Loucy (cell line): Measurements from ENCODE around the gene DLL1.

Experiments used
- EZH2phosphoT487 ChIP-seq: fragments of 200-600 bp; IDR thresholded peaks from 2 replicates; pipeline ENCODE4 v1.6.1; 2018; ENCODE audit warnings: antibody characterized with exemption, mild to moderate bottlenecking, moderate library complexity, borderline replicate concordance
- TF ChIP-seq, protein P1 (sequence below): fragments of 200-600 bp; sonication (generic); conservative IDR thresholded peaks from 2 replicates; pipeline ENCODE4 v1.5.1; 2014; ENCODE audit warnings: mild to moderate bottlenecking, antibody characterized with exemption, low read length

- TF ChIP-seq, protein P1, sequence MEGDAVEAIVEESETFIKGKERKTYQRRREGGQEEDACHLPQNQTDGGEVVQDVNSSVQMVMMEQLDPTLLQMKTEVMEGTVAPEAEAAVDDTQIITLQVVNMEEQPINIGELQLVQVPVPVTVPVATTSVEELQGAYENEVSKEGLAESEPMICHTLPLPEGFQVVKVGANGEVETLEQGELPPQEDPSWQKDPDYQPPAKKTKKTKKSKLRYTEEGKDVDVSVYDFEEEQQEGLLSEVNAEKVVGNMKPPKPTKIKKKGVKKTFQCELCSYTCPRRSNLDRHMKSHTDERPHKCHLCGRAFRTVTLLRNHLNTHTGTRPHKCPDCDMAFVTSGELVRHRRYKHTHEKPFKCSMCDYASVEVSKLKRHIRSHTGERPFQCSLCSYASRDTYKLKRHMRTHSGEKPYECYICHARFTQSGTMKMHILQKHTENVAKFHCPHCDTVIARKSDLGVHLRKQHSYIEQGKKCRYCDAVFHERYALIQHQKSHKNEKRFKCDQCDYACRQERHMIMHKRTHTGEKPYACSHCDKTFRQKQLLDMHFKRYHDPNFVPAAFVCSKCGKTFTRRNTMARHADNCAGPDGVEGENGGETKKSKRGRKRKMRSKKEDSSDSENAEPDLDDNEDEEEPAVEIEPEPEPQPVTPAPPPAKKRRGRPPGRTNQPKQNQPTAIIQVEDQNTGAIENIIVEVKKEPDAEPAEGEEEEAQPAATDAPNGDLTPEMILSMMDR = no peak
- TF ChIP-seq EZH2phosphoT487 = no peak
Observed at GRCh38 chr6:170298688-170299087, 7.8 kb upstream of the DLL1 start.
